GM18520 (cell line): ENCODE measurements around the gene FKTN.

Experiments used
- ATAC-seq: cut with Tn5 transposase; IDR thresholded peaks from one replicate; pipeline ENCODE4 v1.9.1; 2021; ENCODE audit not compliant: unreplicated experiment

The FKTN gene

GRCh38 chr9:105632807-105633206 lies 74.9 kb downstream of the FKTN start:
- no peak for ATAC-seq

GRCh38 chr9:105633411-105633810 lies 75.5 kb downstream of the FKTN start:
- ATAC-seq: no peak

- ATAC-seq: no peak
Observed at GRCh38 chr9:105636331-105636730, 78.4 kb downstream of the FKTN start.

GRCh38 chr9:105637787-105638395 lies 80.0 kb downstream of the FKTN start:
- ATAC-seq: no peak

- ATAC-seq: no peak
Observed at GRCh38 chr9:105639936-105640335, 82.0 kb downstream of the FKTN start.

GRCh38 chr9:105643795-105644194 lies 85.9 kb downstream of the FKTN start:
- ATAC-seq: no peak

- no peak for ATAC-seq
Observed at GRCh38 chr9:105646879-105647594, 89.1 kb downstream of the FKTN start.

GRCh38 chr9:105647595-105648349 lies 89.8 kb downstream of the FKTN start:
- ATAC-seq: no peak

GRCh38 chr9:105651806-105652205 lies 93.9 kb downstream of the FKTN start:
- ATAC-seq: no peak

- ATAC-seq: peak; percentile 57
Observed at GRCh38 chr9:105656131-105656921, 98.4 kb downstream of the FKTN start.

- no peak for ATAC-seq
Observed at GRCh38 chr9:105658351-105658750, 100.4 kb downstream of the FKTN start.

- ATAC-seq: no peak
Observed at GRCh38 chr9:105661011-105661410, 103.1 kb downstream of the FKTN start.

- peak; percentile 93 for ATAC-seq
Observed at GRCh38 chr9:105662184-105663104, 104.5 kb downstream of the FKTN start, which contains the start of gene TAL2. Gene TAL2 (plus strand): TSS chr9:105662457. CDS start chr9:105662497, 40 bp downstream.

- no peak for ATAC-seq
Observed at GRCh38 chr9:105663914-105664313, 106.0 kb downstream of the FKTN start.

GRCh38 chr9:105667867-105668266 lies 109.9 kb downstream of the FKTN start:
- no peak for ATAC-seq

- ATAC-seq: no peak
Observed at GRCh38 chr9:105670315-105670714, 112.4 kb downstream of the FKTN start.

GRCh38 chr9:105670775-105671174 lies 112.8 kb downstream of the FKTN start:
- ATAC-seq: no peak

GRCh38 chr9:105672711-105673234 lies 114.8 kb downstream of the FKTN start:
- no peak for ATAC-seq

- ATAC-seq: no peak
Observed at GRCh38 chr9:105673850-105674387, 116.0 kb downstream of the FKTN start.
